ENCODE results near the gene GRIP2.

The GRIP2 gene

GRCh38 chr3:14538451-14539088 lies 1.6 kb downstream of the GRIP2 start:
- DNase-seq (ENCODE audit: low spot score): no peak

- no peak for DNase-seq (ENCODE audit: low spot score)
Observed at GRCh38 chr3:14537590-14538450, 2.3 kb downstream of the GRIP2 start.

GRCh38 chr3:14536837-14537589 lies 3.1 kb downstream of the GRIP2 start:
- DNase-seq (ENCODE audit: low spot score): no peak

GRCh38 chr3:14536055-14536815 lies 3.9 kb downstream of the GRIP2 start:
- no peak for DNase-seq (ENCODE audit: low spot score)

- no peak for DNase-seq (ENCODE audit: low spot score)
Observed at GRCh38 chr3:14535616-14536015, 4.5 kb downstream of the GRIP2 start.

- no peak for DNase-seq (ENCODE audit: low spot score)
Observed at GRCh38 chr3:14534516-14535191, 5.5 kb downstream of the GRIP2 start.

- no peak for DNase-seq (ENCODE audit: low spot score)
Observed at GRCh38 chr3:14533457-14533958, 6.6 kb downstream of the GRIP2 start.

GRCh38 chr3:14532691-14533456 lies 7.3 kb downstream of the GRIP2 start:
- DNase-seq (ENCODE audit: low spot score): no peak

- no peak for DNase-seq (ENCODE audit: low spot score)
Observed at GRCh38 chr3:14531856-14532395, 8.2 kb downstream of the GRIP2 start.

- no peak for DNase-seq (ENCODE audit: low spot score)
Observed at GRCh38 chr3:14528081-14528480, 12.1 kb downstream of the GRIP2 start.

- DNase-seq (ENCODE audit: low spot score): no peak
Observed at GRCh38 chr3:14525685-14526631, 14.2 kb downstream of the GRIP2 start.

- no peak for DNase-seq (ENCODE audit: low spot score)
Observed at GRCh38 chr3:14524920-14525660, 15.1 kb downstream of the GRIP2 start.

- no peak for DNase-seq (ENCODE audit: low spot score)
Observed at GRCh38 chr3:14524311-14524711, 15.8 kb downstream of the GRIP2 start.

GRCh38 chr3:14523792-14524191 lies 16.4 kb downstream of the GRIP2 start:
- no peak for DNase-seq (ENCODE audit: low spot score)

- no peak for DNase-seq (ENCODE audit: low spot score)
Observed at GRCh38 chr3:14522768-14523167, 17.4 kb downstream of the GRIP2 start.

GRCh38 chr3:14522129-14522691 lies 17.9 kb downstream of the GRIP2 start:
- DNase-seq (ENCODE audit: low spot score): no peak

GRCh38 chr3:14521611-14522010 lies 18.5 kb downstream of the GRIP2 start:
- DNase-seq (ENCODE audit: low spot score): no peak

- DNase-seq (ENCODE audit: low spot score): no peak
Observed at GRCh38 chr3:14520967-14521366, 19.2 kb downstream of the GRIP2 start.
